CD4-positive, alpha-beta T cell treated with Interleukin-17A for 1 hour (primary cell): ENCODE measurements around the gene MCTS1.
A peak's percentile ranks its signal among the peaks of the same experiment; 100 is the strongest.
"Not testable (repeated sequence)": the region's sequence is repeated elsewhere in the genome, so short reads cannot be mapped to it uniquely, and the experiment has no call there.

Experiments
- DNase-seq: peaks from one replicate; pipeline ENCODE4 v3.0.0-alpha.2; 2020

The MCTS1 gene, protein sequence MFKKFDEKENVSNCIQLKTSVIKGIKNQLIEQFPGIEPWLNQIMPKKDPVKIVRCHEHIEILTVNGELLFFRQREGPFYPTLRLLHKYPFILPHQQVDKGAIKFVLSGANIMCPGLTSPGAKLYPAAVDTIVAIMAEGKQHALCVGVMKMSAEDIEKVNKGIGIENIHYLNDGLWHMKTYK

DNA sequence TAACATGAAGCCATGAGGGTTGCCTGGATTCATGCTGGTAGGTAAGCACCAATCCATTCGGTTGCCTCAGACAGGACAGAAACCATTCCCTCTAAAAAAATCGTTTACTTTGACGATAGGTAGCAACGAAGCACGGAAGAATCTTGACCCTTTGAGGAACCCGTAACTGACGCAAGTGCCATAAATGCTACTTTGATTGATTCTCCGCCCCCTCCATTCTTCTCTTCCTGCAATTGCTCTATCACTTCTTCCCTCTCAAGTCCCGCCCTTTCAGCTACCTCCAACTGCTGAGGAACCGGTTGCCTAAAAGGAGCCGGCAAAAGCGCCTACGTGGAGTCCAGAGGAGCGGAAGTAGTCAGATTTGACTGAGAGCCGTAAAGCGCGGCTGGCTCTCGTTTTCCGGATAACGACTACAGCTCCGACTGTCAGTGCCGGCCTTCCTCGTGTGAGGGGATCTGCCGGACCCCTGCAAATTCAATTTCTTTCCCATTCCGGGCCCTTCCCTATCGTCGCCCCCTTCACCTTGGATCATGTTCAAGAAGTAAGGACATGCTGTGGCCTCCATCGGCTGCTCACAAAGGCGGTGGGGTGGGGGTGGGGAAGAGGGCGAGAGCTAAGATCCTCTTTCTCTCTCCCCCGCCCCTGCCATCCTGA is at the start of gene MCTS1:
TSS of gene MCTS1 (plus strand) at position 395 of the 654 bp plus-strand sequence. CDS start at position 531, 136 bp downstream.
- DNase-seq: peak; percentile 92

DNA sequence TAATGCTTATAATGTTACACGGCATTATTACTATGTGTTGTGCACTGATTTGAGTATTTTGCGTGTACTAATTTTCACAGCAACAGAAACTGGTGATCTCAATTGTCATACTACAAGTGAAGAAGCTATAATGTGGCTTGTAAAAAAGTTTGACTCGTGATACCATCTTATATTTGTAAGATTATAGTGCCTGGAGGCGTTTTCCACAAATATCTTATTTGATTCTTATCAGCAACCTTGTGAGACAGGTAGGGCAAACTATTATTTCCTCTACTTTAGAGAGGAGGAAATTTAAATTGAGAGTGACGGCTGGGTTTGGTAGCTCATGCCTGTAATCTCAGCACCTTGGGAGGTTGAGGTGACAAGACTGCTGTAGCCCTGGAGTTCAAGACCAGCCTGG is 47.6 kb upstream of the MCTS1 start:
- DNase-seq: no peak

DNA sequence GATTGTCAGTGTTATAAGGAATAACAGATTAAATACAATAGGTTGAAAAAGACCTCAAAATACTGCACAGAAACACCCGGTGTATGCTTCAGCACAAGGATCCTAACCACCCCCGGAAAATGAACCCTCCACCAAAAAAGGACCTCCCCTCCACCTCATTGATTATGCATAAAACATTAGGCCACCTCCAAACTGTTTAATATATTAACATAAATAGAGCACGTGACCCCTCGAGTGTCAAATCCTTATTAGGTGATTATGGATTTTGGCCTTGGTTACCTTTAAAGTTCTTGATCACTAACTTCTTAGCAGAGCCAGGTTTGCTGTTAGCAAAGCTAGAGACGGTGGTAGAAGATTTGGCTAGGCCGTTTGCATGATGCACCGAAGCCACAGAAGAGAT is 44.1 kb upstream of the MCTS1 start:
- peak; percentile 38 for DNase-seq

DNA sequence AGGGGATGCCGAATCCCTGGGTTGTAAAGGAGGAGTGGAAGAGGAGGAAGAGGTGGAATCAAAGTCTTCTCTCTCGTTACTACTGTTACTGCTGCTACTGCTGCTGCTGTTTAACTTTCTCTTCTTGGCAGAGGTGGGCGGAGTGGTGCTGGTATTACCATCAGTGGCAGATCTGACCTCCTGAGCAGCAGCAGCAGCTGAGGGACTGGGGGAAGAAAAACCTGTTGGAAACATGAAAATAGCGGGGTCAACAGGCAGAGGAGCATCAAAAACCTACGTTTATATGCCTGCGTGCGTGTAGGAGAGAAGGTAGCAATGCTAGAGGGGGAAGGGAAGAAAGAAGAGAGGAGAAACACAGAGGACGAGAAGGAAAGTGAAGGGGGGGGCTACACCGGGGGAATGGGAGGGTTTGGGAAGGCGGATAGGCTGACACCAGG is 43.5 kb upstream of the MCTS1 start:
- DNase-seq: peak; percentile 45

DNA sequence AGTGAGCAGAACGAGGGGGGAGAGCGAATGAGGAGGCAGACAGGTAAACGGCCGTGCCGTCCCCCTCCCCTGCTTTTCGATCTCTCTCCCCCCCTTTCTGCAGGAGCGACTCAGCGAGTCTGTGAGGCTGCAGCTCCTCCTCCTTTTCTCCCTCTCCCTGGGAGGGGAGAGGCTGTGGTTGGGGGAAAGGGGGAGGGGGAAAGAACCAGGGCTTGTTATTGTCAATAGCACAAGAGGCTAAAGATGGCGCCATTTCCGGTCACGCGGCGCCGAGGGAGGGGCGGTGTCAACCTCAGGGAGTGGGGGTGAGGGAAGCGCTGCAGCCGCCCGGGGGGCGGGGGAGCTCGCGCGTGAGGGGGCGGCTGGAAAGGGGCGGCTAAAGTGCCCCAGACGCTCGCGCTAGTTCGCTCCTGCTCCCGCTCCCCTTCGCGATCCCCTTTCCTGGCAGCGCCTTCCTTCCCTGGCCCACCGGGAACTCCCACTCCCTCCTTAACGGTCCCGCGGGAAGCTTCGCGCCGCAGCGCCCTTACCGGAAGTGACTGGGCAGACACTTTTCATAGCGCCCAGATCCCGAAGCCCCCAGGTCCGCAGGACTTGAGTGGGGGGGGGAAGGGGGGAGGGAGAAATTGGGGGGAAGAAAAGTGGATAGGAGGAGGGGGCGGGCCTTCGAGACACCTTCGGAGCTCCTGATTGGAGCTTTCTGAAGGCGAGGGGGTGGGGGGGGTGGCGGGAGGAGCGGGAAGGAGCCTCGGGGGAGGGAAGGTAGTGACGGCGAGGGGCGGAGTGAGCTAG is 42.9 kb upstream of the MCTS1 start, which contains the start of gene CUL4B:
TSS of gene CUL4B (minus strand) at position 121 of the 792 bp plus-strand sequence. CDS start 324 bp downstream, outside the sequence.
- DNase-seq: peak; percentile 93

DNA sequence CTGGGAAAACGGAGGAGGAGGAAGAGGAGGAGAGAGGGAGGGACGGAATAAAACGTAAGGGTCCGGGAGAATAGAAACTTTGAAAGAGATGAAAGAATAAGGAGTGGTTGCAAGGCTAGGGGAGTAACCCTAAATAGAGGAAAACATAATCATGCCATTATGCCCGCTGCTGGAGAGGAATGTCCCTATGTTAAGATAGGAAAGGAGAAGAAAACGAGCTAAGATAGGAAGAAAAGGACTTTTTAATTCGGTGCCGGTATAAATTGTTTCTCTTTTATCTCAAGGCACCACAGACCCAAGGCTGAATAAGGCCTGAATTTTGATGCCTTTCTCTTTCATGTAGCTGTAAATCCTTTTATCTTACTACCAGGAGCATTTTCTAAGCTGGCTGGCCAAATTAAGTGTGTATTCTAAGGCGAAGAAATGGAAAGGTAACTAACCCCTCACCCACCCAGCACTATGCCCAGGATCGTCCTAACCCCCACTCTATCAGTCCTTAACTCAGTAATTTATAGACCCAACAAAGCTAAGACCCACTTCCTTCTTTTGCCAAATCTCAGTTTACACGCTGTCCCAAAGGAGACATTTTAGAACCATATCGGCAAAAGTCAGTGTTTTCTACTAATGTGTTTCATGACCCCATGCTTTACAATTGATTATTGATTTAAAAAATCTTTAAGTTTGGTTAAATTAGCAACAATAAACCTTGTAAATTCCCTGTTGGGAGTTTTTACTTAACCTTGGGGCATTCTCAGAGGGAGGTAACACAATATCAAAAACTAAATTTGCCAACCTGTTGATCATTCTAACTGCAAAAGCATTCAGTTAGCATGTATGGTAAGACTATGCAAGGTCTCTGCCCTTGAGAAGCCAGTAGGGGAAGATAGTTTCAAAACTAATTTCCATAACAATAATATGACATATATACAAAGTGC is 42.0 kb upstream of the MCTS1 start:
- no peak for DNase-seq

DNA sequence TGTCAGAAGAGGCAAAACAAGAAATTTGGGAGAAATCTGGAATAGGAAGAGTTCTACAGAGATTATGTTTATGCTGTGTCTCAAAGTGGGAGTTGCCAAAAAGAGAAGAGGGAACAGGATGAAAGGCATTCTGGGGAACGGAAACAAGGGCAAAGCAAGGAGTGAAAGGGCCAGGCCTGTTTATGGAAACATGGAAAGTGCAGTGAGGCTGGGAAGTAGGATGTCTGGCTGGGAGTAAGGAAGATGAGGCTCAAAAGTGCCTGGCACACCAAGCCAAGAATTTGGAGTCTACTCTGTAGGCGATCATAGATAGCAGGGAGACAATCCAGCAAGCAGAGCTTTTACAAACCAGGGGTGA is 41.4 kb upstream of the MCTS1 start:
- DNase-seq: no peak

DNA sequence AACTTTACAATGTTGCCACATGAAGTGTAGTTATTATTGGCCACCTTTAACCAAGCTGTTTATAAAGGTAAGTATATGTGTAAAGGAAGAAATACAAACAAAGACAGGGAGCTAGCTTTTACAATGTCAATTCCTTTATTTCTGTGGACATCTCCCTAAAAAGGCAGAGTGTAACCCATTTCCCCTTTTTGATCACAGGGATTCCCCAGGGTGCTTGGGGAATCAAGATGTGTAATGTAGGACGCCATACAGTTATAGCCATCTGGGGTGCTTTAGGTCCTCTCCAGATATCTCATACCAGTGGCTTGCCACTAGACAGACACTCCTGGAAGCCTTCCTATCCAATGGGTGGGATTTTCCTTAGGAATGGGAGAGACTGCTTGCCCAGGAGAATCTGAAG is 39.0 kb upstream of the MCTS1 start:
- DNase-seq: no peak

DNA sequence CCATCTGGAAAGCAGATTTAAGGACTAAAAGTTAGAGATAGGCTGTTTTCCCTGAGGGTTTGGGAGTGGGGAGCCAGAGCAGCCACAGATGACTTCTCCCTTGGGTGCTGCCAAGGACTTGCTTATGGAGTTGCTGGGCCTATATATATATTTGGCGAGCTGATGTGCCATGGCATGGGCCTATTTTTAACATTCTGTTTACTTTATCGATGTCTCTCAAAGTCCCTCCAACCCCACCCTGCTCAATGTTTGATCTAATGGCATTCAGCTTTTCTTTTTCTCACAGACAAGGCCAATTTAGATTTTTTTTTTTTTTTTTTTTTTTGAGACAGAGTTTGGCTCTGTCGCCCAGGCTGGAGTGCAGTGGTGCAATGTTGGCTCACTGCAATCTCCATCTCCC is 37.1 kb upstream of the MCTS1 start:
- no peak for DNase-seq

DNA sequence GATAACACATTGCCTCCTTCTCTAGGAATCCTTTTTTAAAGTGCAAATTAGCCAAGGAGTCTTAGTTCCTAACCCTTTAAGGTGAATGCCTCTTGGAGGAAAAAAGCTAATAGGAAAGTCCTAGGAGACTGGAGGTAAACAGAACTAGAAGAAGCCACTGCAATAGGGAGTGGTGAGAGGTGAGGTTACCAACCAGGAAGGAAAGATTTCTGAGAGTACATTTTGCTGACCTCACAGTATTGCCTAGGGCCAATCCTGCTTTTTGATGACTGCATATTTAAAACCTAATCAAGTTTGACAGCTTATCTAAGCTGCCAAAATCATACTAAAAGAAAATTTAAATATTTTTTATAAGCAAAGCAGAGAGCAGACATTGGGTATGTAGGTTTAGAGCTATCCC is 35.9 kb upstream of the MCTS1 start:
- DNase-seq: no peak

DNA sequence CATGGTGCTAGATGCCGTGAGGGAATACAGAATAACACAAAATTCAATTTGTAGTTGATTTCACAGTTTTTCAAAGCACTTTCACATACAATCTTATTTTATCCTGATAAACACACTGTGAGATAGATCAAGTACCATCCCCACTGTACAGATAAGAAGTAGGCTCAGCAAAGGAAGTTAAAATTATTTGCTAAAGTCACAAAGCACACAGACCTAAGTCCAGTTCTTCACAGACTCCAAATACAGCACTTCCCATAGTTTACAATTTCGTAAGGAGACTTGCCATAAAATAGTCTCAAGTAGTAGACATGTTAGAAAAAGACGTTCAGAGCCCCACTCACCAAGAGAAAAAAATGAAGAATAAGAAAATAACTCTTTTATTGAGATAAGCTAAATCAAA is 35.3 kb upstream of the MCTS1 start:
- DNase-seq: no peak

DNA sequence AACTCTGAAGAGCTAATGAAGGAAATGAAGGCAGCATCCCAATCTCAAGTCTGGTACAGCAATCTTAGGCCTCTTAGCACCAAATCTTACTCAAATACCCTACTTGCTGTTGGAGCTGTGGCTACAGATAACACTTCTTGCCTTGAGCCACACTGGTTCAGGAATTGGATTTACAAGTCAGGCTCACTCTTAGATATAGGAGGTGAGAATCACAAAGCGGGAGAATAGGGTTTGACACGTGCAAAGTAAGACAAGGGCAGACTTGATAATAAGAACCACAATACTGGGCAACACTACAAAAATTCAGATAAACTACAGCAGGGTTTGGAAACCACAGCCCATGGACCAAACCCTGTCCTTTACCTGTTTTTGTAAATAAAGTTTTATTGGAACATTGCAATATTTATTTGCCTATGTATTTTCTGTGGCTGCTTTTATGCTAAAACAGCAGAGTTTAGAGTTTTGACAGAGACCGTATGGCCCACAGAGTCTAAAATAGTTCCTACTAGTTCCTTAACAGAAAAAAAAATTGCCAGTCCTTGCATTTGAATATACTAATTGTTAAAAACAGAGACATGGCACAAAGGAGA is 33.8 kb upstream of the MCTS1 start:
- no peak for DNase-seq

DNA sequence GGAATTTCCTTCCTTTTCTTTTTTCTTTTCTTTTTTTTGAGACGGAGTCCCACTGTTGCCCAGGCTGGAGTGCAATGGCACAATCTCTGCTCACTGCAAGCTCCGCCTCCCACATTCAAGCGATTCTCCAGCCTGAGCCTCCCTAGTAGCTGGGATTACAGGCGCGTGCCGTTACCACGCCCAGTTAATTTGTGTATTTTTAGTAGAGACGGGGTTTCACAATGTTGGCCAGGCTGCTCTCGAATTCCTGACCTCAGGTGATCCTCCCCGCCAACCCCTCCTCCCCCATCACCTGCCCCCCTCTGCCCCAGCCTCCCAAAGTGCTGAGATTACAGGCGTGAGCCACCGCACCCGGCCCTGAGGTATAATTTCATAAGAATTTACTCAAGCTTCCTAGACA is 30.1 kb upstream of the MCTS1 start:
- not testable (repeated sequence) for DNase-seq

DNA sequence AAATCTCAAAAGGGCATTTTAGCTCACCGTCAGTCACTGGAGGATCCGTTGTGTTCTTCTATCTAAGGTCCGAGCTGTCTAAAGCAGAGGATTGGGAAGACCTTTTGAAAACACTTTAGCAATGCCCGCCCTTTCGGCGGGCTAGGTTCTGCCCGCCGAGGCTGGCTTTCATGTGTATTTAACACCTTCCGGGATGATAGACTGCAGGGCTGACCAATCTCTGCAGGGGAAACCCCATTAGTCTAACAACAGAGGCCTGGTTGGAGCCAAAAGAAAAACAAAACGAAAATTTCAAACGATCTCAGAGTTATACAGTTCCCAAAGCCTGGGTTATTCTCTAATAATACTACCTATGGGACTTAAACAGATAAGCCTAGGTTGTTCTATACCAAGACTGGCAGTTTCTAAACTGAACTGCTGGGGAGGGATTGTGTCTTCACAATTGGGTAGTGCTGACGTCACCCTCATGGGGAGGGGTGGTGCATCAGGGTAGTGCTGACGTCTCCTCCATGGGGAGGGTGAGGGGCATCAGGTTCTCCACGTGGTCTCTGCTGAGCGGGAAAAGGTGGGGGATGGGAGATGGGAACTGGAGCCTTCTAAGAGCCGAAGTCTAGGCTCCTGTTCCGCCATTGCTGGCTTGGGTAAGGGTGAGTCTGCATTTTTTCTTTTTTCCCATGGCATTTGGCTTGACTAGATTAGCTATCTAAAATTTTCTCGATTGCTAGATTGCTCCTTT is 28.4 kb upstream of the MCTS1 start:
- DNase-seq: no peak

DNA sequence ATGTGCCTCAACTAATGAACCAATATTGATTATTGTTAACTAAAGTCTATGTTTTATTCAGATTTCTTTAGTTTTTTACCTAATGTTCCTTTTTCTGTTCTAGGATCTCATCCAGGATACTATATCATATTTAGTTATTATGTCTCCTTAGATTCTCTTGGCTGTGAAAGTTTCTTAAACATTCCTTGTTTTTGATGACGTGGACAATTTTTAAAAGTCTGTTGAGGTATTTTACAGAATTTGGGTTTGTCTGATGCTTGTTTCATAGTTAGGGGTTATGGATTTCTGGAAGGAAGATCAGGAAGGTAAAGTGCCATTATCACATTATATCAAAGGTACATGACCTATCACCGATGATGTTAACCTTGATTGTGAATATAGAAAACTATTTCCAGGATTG is 18.2 kb upstream of the MCTS1 start:
- DNase-seq: no peak

DNA sequence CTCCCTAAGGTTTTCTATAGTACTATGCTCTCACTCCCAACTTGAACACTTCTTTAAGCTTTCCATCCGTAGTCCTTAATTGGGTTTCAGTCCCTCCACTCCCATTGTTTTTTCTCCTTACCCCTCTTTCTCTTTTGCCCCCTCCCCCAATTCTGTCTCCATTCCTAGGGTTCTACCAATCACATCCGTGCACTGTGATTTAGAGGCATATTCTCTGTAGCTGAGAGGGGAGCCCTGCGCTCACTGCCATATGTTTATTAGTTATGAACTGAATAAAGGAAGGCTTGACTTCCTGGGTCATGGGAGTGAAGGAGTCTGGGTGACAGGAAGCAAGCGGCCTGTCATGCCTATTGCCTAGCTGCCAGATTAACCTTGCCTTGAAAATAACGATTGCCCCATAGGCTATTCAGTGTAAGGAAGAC is 471 bp downstream of the MCTS1 start:
- peak; percentile 60 for DNase-seq

DNA sequence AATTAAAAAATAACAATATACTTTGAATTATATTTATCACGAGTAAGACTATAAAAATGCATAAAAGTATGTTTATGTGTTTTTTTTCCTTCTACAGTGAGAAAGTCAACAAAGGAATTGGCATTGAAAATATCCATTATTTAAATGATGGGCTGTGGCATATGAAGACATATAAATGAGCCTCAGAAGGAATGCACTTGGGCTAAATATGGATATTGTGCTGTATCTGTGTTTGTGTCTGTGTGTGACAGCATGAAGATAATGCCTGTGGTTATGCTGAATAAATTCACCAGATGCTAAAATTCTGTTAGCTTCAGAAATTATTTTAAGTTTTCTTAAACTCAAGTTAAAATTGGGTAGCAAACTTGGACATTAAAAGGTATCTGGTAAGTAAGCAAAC is 8.2 kb downstream of the MCTS1 start:
- no peak for DNase-seq

DNA sequence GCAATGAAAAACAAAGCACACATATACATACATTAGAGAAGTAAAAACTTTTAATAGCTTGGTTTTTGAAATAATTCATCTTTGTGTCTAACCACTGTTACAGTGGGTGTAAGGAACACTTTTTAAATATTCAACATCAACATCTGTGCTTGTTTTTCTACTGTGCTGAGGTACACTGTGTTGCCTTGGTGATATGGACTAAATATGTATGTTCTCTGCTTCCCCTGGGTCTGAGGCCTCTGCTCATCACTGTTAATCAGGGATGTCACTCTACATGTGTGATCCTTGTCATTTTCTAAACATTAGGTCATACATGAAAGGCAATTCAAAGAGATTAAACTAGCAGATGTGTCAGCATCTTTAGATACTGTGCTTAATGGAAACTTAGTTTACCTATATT is 10.9 kb downstream of the MCTS1 start:
- no peak for DNase-seq

DNA sequence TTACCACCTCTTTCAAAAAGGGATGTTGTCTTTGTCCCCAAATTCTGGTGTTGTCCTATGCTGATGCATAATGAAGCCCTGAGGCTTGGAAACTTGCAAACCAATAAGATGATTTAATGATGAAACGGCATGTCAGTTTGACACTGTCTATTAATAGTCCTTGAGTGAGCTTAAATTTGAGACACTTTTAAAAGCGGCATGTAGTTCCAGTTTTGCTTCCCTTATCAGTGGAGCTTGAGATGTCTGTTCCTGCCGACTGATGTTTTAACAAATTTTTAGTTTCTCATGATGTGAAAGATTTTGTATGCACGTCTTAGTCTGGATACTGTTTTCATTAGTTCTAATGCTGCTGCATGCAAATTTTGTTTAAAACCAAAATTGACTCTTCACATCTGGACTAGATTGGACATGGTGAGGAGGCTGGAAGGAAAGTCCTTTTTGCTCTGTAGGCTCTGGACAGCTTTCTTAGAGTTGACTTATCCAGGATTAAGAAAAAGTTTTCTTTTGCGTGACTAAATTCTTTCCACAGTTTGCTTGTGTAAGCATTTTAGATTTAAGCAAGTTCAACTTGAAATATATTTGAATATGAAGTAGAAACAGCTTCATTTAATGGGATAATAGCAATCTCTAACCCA is 14.2 kb downstream of the MCTS1 start:
- DNase-seq: no peak

DNA sequence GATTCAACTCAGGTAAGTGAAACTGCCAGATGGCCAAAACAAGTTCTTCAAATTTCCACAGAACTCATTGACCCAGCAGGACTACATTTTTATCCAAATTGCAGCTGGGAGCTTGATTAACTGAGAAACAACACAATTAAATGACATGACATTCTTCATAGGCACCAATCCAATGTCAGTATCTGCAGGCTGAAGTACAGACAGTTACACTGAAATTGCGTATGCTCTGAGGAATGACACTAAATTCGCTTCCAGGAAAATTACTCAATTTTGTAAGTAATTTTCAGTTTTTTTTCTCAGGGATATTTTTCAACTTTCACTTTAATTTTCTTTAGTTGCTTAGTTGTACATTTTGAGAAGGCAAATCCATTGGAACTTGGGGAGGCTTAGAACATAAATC is 21.5 kb downstream of the MCTS1 start:
- DNase-seq: no peak
